Measurements from ENCODE around the gene ST3GAL3.
A peak's percentile ranks its signal among the peaks of the same experiment; 100 is the strongest.
"Not testable (repeated sequence)": the region's sequence is repeated elsewhere in the genome, so short reads cannot be mapped to it uniquely, and the experiment has no call there.

ST3GAL3 gene

DNA sequence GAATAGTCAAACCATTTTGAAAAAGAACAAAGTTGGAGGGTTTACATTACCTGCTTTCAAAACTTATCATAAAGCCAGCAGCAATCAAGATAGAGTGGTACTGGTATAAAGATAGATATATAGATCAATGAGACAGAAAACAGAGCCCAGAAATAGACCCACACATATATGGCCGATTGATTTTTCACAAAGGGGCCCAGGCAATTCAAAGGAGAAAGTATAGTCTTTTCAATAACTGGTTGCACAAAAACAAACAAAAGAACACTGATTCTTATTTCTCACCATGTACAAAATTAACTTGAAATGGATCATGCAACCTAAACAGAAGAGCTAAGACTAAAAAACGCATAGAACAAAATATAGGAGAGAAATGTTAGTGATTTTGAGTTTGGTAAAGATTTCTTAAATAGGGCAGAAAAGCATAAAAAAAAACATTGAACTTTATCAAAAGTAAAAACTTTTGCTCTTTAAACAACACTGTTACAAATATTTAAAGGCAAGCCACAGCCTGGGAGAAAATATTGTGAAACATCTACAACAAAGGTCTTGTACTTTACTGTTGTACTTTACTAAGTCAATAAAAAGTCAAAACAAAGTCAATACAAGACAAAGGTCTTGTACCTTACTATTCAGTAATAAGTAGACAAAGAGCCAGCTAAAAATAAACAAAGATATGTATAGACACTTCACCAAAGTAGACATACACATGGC, 50.2 kb downstream of the ST3GAL3 start:
- no peak for DNase-seq (ENCODE audit: low read depth)

DNA sequence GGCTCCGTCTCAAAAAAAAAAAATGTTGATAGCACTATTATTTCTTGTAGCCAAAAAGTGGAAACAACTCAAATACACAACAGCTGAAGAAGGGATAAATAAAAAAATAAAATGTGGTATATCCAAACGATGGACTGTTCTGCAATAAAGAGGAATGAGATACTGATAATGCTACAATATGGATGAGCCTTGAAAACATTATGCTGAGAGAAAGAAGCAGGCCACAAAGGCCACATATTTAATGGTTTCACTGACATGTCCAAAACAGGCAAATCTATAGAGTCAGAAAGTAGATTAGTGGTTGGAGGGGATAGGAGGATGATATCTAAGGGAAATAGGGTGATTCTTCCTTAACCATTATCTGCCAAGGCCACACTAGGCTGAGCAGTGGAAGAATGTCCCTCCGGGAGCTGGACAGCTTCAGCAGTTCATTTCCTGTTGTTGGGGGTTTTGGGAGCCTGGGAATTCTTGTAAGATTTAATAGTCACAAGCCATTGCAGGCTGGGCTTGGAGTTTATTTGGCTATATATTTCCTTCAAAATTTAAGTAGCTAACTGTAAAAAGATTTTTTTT, 53.5 kb downstream of the ST3GAL3 start:
- DNase-seq (ENCODE audit: low read depth): no peak

DNA sequence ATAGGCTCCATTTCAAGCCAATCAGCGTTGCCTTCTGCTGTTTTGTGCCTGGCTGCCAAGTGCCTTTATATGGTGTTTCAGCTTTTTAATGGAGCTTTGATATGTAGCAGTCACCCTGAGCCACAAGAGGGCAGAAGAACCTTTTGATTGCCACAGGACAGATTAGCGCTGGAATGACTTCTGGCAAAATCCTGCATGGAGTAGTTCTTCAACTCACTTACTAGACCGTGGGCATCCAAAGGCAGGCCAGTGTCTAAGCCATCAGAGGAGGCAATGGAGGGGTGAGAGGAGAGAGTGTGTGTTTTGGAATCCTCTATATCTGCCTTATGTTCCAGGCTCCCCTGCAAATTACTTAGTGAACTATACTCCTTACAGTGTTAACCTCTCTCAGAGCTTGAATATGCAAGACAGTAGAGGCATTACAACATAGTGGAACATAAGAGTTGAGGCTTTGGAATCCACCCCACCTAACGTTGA, 56.2 kb downstream of the ST3GAL3 start:
- peak; percentile 89 for DNase-seq (ENCODE audit: low read depth)

DNA sequence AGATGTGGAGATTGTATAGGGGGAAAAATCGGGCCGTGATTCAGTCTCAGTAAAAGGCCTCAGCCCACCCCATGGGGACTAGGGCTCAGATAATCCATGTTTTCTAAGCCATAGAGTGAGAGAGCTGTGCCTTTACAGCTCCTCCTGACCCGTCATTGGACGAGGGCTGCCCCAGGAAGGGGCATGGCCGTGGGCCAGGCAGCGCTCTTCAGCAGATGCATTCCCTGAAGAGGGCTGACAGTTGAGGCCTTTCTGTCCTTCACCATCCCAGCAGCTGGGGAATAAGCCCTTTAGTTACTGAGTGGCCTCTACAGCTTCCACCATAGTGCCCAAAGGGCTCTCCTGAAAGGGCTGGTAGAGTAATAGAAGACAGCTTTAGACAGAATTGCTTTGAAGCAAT, 57.2 kb downstream of the ST3GAL3 start:
- no peak for DNase-seq (ENCODE audit: low read depth)

DNA sequence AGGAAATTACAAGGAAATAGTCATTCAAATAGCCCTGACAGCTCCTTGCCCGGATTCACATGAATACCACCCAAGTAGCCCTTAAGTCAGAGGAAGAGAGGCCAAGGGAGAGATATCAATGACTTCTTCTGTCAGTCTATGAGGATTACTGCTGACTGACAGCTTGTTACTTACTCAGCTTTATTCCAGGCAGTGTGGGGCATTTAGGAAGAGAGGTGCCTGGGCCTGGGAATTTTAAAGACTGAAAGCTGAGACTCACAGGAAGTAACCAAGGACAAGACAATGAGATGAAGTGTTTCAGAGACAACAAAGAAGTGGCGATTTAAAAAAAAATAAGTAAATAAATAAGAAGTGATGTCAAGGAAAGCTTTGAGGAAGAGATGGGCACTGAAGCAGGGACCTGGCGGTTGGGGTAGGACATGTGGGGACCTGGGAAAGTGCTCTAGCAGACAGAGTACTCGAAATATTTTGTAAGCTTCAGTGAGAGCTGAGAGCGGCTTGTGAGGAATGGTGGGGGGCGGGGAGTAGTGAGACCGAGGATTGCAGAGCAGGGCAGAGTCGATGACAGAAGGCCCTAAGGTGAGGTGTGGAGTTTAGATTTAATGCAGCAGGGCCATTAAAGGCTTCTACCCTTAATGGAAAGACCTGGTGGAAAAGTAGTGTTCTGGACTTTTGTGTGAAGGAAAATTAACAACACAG, 58.9 kb downstream of the ST3GAL3 start:
- no peak for DNase-seq (ENCODE audit: low read depth)

DNA sequence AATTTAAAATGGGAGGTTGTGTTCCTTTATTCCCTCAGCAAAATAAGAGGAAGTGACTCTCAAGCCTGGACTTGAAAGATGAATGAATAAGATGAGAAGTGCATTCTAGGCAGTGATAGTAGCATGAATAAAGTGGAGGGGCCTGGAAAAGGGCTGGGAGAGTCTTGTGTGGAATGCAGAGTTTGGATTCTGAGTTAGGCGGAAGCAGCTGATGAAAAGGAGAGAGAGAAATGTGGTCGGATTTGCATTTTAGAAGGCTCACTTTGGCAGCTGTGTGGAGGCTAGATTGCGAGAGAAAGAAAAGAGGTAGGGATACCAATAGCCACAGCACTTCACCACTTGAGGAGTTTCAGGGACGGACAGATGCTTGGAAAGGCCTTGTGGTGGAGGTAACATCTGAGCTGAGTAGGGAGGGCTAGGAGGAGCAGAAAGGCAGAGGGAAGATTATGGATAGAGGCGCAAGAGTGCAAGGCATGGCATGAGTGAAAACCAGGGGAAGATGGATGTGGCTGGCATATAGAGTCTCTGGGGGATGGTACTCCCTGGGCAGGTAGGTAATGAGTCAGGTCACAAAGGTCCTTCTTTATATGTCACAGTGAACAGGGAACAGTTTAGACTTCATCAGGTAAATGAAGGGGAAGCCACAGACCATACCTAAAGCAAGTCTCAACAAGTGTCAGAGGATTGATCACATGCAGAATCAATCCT, 59.6 kb downstream of the ST3GAL3 start:
- DNase-seq (ENCODE audit: low read depth): no peak

DNA sequence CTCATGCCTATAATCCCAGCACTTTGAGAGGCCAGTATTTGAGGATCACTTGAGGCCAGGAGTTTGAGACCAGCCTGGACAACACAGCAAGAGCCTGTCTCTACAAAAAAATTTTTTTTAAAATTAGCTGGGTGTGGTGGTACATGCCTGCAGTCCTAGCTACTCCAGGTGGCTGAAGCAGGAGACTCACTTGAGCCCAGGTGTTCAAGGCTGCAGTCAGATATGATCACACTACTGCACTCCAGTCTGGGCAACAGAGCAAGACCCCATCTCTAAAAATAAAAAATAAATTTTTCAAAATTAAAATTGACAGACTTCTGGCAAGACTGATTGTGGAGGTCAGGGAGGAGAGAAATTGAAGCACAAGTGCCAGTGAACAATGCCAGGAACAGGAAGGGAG, 60.8 kb downstream of the ST3GAL3 start:
- no peak for DNase-seq (ENCODE audit: low read depth)

DNA sequence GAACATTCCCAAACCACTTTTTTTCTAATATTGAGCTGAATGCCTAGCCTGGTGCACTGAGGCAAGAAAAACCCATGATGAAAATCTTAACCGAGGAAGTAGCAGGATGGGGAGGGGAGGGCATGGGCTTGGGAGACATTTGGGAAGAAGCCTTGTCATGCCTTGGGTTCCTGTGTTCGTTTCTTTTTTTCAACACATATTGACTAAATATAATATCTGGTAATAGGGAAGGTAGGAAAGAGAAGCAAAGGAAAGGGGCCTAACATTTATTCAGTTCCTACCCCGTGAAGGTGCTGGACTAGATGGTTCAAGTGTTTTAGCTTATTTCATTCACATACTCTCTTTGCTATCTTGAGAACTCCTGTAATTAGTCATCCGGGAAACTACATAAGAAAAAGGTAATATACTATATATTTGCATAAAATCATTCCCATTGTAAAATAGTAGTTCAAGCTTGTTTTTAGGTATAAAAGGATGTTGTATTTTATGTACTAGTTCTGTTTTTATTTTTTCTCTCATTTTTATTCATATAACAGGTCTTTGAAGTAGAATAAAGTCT, 62.1 kb downstream of the ST3GAL3 start:
- DNase-seq (ENCODE audit: low read depth): no peak

DNA sequence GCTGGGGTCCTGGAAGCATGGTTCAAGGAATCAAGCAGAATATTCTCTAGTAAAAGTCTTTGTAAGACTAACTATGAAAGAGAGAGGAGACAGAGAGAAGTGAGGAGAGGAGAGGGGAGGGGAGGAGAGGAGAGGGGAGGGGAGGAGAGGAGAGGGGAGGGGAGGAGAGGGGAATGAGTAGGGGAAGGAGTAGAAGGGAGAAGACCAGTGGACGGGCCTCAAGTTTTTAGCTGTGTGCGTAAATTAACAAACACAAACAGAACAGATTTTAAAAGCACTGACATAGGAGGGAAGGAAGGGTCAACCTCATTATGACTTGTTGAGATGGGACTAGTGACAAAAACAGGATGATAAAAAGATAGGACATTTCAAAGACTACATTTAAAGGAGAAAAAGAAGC, 62.8 kb downstream of the ST3GAL3 start:
- DNase-seq (ENCODE audit: low read depth): no peak

DNA sequence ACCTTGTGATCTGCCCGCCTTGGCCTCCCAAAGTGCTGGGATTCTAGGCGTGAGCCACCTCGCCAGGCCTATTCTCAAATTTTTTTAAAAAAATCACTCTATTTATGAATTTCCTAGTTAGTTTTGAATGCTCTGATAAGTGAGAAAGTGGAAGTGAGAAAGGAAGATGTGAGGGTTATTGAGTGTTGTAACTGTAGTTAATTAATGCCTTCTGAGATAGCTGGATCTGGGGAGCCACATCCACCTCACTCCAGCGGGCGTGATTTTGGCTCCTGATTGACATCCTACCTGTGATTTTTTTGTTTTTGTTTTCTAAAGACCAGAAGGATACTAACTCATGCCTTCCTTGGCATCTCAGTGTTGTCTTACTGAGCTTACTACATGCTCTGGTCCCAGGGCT, 65.6 kb downstream of the ST3GAL3 start:
- no peak for DNase-seq (ENCODE audit: low read depth)

DNA sequence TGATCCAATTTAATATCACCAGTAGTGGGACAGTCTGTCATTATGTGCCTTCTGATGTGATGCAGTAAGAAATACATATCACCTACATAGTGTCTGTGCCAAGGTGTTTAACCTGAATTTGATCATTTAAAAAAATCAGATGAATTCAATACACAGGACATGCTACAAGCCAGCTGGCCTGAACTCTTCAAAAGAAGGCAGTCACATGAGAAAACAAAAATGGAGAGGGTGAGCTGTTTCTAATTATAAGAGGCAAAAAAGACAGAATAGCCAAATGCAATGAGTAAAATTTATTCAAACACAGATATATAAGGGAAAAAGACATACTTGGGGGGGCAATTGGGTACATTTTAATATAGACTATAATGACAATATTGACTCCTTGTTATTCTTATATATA, 66.5 kb downstream of the ST3GAL3 start:
- DNase-seq (ENCODE audit: low read depth): no peak

DNA sequence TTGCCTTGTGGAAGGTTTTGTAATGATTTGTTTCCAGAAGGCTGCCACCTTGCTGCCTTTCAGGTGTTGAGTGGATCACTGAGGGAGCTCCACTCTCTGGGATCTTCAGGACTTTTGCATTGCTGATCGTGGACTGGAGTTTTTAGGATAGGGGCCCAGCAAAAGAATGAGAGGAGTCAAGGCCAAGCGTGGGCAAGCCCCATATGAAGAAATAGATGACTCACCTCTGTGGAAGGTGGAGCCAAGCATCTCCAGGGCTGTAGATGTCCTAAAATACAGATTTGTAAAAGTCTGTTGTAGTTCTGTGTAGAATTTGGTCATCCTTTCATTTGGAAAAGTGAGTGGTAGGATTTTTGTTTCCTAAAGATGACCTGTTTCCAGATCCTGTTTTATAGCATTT, 67.0 kb downstream of the ST3GAL3 start:
- DNase-seq (ENCODE audit: low read depth): peak; percentile 45

DNA sequence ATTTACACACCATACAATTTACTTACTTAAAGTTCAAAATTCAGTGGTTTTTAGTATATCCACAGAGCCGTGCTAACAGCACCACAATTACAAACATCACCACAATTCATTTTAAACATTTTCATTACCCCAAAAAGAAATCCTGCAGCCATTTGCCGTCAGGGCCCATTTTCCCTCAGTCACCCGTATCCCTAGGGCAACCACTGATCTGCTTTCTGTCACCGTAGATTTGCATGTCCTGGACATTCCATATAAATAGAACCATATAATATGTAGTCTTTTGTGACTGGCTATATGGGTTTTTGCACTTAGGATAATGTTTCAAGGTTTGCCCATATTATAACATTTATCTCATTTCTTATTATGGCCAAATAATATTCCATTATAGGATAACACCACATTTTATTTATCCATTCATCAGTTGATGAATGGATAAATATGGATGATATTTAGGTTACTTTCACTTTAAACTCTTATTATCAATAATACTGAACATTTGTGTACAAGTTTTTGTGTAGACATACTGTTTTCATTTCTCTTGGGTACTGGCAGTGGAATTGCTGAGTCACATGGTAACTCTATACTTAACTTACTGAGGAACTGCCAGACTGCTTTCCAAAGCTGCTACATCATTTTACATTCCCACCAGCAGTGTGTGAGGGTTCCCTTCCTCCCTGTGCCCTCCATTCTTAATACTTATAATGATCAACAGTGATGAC, 68.9 kb downstream of the ST3GAL3 start:
- peak; percentile 36 for DNase-seq (ENCODE audit: low read depth)

DNA sequence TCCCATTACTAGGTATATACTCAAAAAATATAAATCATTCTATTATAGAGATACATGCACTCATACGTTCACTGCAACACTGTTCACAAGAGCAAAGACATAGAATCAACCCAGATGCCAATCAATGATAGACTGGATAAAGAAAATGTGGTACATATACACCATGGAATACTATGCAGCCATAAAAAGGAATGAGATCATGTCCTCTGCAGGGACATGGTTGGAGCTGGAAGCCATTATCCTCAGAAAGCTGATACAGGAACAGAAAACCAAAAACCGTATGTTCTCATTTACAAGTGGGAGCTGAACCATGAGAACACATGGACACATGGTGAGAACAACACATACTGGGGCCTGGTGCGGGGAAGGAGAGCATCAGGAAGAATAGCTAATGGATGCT, 70.6 kb downstream of the ST3GAL3 start:
- DNase-seq (ENCODE audit: low read depth): not testable (repeated sequence)

DNA sequence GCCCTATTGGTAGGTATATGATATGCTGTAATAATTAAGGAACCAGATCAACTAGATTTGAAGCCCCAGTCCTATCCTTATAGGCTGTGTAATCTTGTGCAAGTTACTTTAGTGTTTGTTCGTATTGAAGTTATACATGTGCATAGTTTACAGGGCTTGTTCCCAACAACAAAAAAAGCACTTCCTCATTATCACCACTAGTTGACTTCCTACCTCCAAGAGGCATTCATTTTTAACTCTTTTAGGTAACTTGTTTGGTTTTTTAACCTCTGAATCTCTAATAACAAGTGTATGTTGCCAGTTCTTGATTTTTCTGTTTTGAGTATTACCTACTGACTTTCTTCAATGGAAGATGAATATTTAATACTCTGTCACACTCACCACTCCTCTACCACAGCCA, 71.9 kb downstream of the ST3GAL3 start:
- no peak for DNase-seq (ENCODE audit: low read depth)

DNA sequence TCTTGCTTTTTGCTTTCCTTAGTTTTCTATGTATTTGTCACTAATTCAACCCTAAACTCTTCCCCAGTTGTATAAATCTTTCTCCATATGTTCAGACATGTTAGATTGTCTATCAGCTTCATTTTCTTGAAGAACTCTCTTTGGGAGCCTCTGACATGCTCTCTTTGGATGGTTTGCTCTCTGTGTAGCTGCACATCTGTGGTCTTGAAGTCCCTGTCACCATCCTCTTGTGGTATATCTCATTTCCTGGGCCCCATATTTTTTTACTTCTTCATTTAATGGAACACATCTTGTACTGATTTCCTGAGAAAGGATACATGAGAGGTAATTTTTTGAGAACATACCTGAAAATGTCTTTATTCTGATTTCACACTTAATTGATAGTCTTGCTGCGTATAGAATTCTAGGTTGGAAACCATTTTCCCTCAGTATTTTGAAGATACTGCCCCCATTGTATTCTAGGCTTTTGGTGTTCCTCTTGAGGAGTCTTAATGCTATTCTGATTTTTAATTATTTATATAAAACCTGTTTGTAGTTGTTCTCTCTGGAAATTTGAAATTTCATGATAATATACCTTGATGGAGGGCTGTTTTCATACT, 72.6 kb downstream of the ST3GAL3 start:
- DNase-seq (ENCODE audit: low read depth): no peak

DNA sequence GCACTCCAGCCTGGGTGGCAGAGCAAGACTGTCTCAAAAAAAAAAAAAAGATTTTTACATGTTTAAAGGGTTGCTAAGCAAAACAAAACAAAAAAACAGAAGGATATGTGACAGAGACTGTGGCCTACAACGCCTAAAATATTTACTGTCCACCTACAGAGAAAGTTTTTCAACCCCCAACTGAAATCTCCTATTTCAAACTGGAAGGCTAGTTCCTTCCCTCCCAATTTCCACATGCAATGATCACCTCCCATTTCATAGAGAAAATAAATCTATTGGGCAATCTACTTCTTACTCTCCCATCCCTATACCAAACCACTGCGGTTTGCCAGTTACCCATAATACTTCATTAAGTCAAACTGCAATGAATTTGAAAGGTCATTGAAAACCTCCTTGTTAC, 74.2 kb downstream of the ST3GAL3 start:
- no peak for DNase-seq (ENCODE audit: low read depth)

DNA sequence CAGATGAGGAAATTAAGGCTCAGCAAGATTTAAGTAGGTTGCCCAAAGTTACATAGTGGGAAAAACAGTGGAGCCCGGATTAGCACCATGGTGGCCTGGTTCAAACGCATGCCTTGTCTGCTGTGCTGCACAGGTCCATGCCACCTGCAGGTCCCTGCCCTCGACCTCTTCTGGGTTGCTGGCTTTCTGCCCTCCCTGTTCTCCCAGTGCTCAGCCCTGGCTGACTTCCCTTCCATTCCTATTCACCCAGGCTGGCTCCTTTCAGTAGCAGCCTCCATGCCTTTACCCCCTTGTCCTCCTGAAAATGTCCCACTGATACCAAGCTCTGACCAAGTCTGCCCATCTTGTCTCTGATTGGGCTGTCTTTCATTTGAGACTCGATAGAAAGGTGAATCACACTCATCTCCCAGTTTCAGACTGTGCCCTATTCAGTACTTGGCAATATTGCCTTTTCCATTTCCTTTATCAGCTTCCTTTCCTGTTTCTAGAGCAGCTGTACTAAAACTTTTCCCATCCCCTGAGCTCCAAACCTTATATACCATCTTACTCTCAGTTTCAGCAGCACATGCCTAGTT, 75.8 kb downstream of the ST3GAL3 start:
- DNase-seq (ENCODE audit: low read depth): no peak

DNA sequence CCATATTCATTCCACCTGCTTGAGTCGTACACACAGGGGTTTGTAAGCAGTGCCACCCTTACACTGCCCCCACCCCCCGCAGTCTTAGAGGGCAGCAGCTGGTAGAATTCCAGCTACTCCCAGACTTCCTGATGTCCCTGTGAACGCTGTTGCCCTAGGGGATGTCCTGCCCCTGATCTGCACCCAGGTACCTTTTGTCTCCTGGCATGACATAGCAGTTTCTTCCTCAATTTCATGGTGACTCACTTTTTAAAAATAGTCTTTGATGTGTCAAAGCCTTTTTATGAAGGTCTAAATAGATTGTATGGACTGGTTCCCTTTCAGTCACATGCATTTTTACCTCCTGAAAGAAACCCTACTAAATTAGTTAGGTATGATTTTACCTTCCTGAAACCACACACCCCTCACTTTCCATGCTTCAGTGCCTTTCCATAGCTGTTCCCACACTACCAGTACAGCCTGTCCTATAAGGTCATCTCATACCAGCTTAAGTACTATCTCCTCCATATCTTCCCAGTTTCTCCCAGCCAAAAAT, 76.4 kb downstream of the ST3GAL3 start:
- DNase-seq (ENCODE audit: low read depth): no peak

DNA sequence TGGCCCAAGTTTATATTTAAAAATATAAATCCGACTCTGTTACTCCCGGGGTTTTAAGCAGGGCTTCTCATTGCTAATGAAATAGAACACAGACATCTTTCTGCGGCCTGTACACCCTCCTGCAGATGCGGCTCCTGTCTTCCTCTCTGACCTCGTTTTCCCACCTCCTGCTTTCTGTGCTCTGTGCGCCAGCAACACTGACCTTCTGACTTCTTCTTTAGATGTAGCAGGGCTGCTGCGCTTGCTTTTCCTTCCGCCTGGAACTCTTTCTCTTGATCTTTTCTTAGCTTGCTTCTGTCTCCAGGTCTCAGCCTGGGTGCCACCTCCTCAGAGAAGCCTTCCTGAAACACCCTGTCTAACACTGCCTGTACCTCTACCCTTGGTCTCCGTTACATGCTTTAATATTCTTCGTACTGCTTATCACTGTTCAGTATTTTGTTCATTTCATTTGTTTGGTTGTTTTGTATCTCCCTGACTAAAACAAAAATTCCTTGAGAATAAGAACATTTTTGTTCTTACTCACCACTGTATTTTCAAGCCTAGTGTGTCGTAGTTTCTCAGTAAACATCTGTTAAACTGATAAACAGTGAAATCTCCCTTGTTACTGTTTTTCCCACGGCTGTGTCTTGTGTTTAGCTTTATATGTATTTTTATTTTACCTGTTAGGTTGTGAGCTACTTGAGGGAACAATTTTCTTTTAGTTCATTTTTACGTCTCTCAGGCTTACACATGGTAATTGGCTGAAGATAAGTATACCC, 79.0 kb downstream of the ST3GAL3 start:
- DNase-seq (ENCODE audit: low read depth): no peak
